GM18520 (cell line): Measurements from ENCODE around the gene ACTG2.
"Not testable (repeated sequence)": the region's sequence is repeated elsewhere in the genome, so short reads cannot be mapped to it uniquely, and the experiment has no call there.

Experiments
- ATAC-seq: cut with Tn5 transposase; IDR thresholded peaks from one replicate; pipeline ENCODE4 v1.9.1; 2021; ENCODE audit not compliant: unreplicated experiment

ACTG2 gene

DNA sequence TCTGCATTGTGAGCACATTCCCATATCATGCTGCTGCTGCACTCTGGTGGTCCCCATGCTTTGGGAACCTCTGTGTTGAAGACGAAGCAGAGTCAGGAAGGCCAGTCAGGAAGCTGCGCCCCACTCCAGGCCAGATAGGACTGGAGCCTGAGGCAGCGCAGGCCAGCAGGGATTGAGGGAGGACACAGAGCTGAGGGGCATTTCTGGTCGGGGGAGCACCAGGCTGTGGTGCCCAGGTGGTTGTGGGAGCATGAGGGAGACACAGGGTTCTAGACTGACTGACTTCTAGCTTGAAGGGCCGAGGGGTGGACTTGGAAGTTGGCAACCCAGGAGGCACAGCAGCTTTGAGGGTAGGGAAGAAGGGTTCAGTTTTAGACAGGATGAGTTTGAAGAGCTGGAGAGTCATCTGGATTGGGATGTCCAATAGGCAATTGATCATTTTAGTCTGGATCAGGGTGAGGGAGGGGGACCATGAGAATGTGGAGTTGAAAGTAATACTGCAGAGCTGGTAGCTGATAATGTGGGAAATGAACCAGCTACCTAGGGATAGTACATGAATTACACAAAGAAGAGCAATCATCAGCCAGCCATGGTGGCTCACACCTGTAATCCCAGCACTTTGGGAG, 1.4 kb upstream of the ACTG2 start:
- ATAC-seq: no peak

DNA sequence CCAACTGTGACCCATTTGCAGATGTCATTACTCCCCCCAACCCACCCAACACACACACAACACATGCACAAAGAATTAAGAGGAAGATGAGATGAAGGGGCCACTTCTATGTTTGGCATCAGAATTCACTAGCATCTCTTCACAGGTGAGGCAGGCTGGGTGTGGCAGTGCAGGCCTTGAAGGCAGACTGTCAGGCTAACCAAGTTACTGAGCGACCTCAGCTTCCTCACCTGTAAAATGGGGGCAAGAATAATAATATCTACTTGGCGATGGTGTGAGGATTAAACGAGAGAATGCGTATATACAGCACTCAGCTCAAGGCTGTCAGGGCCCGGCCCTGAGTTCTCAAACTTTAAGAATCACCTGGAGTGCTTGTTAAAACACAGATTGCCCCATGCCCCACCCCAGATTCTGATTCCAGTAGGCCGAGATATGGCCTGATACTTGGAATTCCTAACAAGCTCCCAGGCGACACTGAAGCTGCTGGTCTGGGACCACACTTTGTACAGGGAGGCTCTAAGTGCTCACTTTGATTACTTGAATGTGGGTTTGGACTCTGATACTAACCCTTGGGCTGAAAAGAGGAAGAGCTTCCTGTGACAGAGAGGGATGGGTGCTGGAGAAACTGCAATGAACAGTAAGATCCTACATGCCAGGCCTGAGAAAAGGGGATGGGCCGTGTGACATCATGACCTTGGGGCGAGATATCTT, 1.1 kb downstream of the ACTG2 start:
- no peak for ATAC-seq

DNA sequence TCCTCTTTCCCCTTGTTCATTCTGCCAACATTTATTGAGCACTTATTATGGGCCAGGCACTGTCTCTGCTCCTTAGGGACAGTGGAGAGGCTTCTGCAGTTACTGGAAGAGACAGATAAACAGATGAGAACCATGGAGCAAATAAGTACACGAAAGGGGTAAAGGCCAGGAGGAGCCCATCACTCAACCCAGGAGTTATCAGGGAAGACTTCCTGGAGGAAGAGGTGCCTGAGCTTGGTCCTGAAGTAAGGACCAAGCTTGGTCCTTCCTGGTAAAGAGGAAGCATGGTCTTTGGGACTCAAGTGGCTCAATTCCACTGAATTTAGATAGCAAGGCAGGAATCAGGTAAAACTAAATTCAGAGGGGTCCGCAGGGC, 1.7 kb downstream of the ACTG2 start:
- ATAC-seq: no peak

DNA sequence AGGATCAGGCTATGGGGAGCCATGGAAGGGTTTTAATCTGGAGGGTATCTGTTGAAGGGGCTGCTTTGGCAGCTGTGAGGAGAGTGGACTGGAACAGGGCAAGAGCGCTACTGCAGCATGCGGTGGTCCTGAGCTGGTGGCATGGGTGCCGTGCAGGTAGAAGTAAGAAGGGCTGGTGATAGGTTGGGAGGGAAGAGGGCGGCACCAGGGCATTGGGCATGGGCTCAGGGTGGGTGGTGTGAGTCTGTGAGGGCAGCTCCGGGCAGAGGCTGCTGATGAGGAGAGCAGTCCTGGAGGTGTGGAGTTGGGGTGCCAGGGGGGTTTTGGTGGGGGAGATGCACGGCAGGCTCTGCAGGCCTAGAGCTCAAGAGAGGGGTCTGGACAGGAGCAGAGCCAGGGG, 2.1 kb downstream of the ACTG2 start:
- no peak for ATAC-seq

DNA sequence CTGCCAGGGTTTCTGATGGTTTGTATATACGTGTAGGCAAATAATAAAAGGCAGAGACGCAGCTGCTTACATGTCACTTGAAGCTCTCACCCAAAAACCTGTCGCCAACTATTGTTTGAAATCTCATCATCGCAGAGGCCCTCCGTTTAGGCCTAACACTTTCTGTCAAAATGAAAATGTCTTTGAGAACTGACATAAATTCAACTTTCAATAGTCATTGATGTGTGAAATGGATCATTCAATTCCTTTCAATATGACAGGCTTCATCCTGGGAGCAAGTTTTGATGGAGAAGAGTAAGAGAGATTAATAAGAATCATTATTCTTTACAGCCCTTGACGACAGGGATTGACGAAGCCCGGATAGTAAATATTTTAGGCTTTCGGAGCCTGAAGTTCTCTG, 2.7 kb downstream of the ACTG2 start:
- ATAC-seq: no peak

DNA sequence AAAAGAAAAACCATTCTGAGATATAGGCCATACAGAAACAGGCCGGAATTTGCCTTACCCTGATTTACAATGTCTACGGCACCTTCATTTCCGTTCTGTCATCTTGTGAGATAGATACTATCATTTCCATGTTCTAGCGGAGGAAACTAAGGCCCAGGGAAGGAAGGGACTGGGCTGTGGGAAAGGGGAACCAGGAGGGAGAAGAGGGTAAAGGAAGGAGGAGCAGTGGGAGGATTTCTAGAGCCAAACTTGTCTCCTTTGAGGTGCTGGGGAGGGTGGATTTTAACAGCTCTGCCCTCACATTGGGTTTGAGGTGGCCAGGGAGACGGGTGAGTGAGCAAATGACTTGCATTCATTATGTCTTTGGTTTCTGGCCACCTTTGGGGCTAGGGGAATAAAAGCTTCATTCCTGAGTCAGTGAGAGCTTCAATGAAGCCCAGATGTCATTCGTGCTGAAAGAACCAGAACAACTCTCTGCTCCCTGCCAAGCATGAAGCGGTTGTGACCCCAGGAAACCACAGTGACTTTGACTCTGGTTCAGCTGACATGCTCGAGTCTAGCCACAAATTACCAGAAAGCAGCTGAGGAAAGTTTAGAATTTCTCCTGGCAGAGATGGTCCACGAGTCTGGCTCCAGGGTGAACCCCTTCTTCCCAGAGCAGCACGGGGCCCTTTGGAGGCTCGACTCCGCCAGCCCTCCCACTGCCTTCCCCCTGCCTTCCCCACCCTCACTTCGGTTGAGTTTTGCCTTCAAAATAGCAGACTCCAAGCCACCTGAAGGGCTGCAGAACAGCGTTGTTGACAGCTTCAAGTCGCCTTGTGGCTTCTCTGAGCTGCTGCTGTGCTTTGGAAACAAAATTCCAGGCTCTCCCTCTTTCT, 3.8 kb downstream of the ACTG2 start:
- ATAC-seq: peak; percentile 60

DNA sequence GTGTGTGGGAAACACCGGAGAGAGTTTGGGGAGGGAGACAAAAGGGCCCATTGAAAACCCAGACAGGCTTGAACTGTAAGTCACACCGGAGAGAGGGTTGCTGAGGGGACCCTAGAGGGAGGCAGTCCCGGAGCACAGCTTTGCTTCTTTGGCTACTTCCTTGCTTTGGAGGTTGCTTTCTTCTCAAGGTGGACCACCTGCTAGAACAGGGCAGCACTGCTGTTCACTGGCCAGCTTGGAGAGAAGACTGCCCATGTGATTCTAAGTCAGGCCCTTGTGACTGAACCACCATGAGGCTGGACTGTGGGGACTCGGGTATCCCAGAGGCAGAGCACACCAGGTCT, 4.4 kb downstream of the ACTG2 start:
- no peak for ATAC-seq

DNA sequence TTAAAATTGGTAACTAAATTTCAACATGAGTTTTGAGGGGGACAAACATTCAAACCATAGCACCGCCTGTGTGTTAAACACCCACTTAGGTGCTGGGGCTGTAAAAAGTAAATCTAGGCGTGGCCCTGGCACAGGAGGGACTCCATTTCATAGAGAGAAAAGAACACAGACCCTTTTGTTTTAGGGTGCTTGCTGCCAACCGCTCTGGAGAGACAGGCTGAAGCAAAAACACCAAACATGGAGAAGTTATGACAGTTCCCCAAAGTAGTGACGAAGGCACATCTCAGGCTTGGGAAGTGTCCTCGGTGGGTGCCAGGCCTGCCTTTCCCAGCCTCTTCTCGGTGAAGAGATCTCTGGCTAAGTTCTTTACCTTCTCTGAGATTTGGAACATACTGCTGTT, 5.1 kb downstream of the ACTG2 start:
- no peak for ATAC-seq

DNA sequence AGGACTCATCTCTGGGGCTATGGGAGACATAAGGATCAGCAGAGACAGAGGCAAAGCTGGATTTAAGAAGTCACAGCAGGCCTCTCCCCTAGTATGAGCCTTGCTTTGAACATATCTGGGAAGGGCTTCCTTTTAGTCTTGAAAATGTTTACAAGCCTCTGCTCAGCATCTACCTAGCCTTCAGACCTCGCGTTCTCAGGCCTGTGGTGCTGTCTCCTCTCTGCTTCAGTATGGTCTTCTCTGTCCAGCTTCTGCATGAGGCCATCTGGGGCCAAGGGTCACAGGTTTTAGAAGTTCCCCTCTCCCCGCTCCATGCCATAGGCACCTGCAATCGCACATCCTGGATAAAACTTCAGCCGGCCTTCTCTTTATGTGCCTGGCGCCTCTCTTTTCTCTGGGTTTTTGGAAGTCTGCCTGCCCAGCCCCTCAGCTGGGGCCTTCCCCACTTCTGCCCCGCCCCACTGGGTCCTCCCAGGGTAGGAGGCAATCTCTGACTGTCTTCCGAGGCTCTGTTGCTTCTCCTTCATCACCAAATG, 7.1 kb downstream of the ACTG2 start:
- no peak for ATAC-seq

DNA sequence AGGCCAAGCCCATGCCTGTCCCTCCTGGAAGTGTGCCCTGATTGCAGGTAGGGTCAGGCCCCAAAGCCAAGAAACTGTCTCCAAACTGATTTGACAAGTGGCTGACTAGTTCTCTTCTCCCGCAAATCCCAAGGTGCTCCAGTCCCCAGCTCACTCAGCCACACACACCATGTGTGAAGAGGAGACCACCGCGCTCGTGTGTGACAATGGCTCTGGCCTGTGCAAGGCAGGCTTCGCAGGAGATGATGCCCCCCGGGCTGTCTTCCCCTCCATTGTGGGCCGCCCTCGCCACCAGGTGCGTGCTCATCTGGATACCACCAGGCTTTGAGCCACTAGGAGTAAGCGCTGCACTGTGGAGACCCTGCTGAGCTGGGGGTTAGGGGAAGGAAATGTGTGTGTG, 8.3 kb downstream of the ACTG2 start:
- ATAC-seq: no peak

DNA sequence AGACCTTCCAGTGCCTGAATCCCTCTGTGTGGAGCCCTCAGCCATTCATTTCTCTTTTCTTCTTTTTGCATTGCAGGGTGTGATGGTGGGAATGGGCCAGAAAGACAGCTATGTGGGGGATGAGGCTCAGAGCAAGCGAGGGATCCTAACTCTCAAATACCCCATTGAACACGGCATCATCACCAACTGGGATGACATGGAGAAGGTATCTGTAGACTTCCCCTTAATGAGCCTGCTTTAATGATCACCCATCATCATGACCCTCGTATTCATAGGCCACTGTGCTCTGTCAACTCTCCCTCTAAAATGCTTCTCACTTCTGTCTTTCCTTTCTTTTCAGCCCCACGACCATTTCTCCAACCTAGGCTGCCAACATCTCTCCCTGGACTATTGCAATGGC, 9.5 kb downstream of the ACTG2 start:
- ATAC-seq: no peak

DNA sequence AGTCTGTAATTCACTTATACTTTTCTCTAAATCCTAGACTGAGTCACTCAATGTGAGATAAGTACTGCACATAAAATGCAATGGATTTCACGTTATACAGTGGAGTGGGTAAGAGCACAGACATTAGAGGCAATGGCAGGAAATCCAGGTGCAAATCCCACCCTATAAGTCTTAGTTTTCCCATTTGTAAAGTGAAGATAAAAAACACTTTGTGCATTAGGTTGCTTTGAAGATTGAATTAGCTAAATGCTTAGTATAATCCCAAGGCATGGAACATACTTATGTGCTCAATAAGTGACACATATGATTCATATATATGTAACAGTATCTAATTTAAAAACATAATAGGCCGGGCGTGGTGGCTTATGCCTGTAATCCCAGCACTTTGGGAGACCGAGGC, 10.5 kb downstream of the ACTG2 start:
- no peak for ATAC-seq

DNA sequence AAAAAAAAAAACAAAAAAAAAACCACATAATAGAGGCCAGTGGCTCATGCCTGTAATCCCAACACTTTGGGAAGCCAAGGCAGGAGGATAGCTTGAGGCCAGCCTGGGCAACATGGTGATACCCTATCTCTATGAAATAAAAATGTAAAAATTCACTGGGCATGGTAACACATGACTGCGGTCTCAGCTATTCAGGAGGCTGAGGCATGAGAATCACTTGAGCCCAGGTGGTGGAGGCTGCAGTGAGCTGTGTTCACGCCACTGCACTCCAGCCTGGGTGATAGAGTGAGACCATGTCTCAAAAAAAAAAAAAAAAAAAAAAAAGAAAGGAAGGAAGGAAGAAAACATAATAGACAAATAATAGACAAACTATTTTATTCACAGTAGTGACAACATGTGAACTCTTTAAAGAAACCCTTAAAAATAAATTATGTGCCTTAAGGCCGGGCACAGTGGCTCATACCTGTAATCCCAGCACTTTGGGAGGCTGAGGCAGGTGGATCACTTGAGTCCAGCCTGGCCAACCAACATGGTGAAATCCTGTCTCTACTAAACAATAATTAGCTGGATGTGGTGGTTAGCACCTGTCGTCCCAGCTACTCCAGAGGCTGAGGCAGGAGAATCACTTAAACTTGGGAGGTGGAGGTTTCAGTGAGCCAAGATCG, 11.3 kb downstream of the ACTG2 start:
- ATAC-seq: not testable (repeated sequence)

DNA sequence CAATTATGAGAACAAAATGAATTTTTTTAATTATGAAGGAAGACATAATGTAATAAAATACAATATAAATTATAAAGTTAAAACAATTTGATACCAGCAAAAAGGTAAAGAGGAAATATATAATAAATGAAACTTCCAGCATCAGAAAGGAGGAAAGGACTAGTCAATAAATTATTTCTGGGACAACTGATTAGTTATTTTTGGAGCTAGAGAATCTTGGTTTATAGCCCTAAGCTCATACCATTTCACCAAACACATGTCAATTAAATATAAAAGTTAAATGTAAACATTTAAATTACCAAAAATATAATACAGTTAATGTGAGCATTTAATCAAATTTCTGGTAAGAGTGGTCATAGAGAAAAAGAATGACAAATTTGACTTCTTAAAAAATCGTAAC, 12.1 kb downstream of the ACTG2 start:
- no peak for ATAC-seq

DNA sequence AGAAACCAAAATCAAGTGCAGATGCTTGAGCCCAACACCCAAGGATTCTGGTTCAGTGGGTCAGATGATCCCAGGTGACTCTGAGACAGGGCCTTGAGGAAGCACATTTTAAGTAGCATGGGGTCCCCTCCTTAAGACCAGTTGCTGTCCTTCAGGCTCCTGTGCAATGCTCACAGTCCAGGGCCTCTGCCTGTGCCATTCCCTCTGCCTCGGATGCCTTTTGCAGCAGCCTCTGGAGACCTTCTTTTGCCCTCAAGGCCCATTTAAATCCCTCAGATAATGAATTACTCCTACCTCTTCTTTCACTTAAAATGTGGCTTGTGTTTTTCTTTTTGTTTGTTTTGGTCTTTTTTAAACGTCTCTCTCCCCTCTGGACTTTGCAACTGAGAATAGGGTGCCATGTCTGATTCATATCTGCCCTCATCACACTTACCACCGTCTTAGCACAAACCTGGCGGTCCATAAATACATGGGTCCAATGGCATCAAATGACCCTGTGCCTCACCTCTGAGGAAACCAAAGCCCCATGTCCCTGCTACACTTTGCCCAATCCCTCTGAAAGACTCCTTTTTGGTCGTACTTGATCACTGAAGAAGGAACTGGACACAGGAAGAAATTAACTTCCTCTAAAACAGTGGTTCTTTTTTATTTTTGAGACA, 14.2 kb downstream of the ACTG2 start:
- ATAC-seq: no peak

DNA sequence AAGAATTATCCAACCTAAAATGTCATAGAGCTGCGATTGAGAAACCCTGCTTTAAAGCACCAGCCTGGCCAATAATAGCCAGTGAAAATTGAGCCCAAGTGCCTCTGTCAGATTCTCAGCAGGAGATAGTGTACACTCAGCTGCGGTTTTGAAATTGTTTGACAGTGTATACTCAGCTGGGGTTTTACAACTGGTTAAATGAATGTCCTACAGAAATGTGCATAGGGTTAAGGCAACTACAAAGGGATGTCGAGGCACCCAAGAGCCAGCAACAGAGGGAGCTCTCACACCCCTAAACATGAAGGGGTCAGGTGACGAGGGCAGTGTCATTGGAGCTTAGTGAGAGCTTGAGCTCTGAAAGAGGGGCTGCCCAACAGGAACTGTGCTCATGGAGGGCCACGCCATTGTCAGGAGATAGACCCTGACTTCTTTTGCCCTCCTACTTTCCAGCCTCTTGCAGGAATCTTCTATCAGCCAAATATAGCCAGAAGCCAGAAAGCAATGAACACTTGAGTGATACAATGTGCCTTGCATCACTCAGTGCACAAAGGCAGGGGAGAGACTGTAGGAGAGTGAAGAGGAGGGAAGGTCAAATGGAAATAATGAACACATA, 15.1 kb downstream of the ACTG2 start:
- no peak for ATAC-seq

DNA sequence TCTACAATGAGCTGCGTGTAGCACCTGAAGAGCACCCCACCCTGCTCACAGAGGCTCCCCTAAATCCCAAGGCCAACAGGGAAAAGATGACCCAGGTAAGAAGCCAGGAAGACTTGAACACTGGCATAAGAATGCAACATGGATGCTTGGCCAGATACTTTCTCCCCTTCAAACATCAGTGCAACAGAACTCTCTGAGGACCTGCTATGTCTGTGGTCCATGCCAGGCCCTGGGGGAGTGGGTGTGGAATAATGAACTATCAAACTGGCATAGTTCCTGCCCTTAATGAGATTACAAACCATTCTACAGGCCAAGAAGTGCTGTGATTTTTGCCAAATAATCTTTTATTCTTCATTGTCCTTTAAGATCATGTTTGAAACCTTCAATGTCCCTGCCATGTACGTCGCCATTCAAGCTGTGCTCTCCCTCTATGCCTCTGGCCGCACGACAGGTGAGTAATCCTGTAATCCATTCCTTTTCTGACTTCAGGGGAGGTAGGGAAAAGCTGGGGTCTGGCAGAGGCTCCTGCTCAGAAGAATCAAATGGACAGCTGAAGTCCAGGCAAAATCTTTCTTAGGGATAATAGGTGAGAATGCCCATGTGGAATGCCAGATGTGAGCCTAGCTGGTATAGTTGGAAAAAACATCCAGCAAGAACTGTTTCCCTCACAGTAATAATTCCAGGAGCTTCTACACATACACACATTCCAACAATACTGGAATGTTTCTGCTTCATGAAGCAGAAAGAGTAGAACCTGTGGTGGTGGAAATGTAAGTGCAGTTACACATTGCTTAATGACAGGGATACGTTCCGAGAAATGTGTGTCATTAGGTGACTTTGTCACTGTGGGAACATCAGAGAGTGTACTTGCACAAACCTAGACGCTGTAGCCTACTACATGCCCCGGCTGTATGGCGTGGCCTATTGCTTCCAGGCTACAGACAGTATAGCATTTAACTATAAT, 16.2 kb downstream of the ACTG2 start:
- no peak for ATAC-seq

DNA sequence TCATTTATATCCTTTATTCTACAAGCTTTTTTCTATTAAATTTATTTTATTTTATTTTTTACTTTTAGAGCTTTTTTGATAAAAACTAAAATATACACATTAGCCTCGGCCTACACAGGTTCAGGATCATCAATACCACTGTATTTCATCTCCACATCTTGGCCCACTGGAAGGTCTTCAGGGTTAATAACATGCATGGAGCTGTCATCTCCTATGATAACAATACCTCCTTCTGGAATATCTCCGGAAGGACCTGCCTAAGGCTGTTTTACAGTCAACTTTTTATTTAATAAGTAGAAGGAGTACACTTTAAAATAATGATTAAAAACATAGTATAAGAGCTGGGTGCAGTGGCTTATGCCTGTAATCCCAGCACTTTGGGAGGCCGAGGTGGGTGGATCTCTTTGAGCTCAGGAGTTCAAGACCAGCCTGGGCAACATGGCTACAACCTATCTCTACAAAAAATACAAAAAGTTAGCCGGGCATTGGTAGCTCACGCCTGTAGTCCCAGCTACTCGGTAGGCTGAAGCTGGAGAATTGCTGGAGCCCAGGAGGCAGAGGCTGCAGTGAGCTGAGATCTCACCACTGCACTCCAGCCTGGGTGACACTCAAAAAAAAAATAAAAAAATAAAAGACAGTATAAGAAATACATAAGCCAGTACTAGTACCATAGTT, 18.2 kb downstream of the ACTG2 start:
- no peak for ATAC-seq
